NCI-H1105 (cell line): Measurements from ENCODE around the gene CAMK2A.

Source experiments
- DNase-seq: peaks from one replicate; lab custom pipeline; 2025; lab: John Stamatoyannopoulos, UW

CAMK2A gene

DNA sequence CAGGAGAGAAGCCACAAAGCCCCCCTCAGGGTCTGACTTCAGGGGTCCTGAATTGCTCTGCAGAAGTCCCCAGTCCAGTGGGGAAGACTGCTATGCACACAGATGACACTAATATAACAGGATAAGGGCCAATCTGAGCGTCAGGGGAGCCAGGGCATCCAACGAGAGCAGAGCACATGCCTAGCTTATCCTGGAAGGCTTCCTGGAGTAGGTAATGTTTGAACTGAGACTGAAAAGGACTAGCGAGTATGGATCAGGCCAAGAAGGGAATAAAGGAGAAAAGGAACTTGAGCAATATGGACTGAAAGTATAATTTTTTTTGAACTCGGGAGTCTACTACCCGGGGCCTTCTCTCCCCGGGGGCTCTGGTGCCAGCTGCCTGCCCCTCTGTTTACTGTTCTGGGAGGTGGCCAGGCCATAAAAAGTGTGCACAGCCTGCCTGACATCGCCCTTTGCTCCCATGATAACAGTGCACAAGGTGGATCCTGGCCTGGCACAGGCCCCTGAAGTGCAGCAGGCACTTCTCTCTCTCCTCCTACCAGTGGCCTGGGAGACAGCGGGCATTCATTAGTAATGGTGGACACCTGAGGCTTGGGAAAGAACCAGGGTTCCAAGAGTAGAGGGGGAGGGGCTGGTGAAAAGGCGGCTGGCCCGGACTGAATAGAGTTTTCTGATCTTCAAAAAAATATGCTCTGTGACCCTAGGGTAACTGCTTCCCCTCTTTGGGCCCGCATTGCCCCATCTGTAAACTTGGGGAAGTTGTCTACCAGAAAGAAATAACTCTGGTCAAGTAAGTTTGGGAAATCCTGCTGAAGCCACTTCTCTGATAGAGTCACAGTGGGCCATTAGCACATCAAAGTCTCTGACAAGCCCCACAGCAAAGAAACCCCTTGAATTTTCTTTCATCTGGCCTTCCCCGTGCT is 104.3 kb downstream of the CAMK2A start:
- no peak for DNase-seq

DNA sequence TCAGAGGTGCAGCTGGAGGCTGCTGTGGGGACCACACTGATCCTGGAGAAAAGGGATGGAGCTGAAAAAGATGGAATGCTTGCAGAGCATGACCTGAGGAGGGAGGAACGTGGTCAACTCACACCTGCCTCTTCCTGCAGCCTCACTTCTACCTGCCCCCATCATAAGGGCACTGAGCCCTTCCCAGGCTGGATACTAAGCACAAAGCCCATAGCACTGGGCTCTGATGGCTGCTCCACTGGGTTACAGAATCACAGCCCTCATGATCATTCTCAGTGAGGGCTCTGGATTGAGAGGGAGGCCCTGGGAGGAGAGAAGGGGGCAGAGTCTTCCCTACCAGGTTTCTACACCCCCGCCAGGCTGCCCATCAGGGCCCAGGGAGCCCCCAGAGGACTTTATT is 105.6 kb downstream of the CAMK2A start:
- no peak for DNase-seq

DNA sequence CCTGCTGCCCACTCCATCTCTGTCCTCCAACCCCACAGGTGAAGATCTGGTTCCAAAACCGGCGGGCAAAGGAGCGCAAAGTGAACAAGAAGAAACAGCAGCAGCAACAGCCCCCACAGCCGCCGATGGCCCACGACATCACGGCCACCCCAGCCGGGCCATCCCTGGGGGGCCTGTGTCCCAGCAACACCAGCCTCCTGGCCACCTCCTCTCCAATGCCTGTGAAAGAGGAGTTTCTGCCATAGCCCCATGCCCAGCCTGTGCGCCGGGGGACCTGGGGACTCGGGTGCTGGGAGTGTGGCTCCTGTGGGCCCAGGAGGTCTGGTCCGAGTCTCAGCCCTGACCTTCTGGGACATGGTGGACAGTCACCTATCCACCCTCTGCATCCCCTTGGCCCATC is 106.1 kb downstream of the CAMK2A start:
- no peak for DNase-seq

DNA sequence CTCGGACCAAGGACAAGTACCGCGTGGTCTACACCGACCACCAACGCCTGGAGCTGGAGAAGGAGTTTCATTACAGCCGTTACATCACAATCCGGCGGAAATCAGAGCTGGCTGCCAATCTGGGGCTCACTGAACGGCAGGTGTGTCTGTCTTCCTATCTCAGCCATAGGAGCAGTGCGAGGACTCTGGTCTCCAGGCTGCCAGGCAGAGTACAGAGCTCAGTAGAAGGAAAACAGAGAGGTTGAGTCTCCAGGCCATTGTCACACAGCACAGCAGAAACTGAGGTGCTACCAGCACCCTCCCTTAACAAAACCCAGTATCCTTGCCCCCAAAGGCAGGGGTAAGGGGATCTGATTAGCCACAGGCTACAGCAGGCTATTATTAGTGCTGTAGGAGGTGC is 106.8 kb downstream of the CAMK2A start:
- DNase-seq = no peak

DNA sequence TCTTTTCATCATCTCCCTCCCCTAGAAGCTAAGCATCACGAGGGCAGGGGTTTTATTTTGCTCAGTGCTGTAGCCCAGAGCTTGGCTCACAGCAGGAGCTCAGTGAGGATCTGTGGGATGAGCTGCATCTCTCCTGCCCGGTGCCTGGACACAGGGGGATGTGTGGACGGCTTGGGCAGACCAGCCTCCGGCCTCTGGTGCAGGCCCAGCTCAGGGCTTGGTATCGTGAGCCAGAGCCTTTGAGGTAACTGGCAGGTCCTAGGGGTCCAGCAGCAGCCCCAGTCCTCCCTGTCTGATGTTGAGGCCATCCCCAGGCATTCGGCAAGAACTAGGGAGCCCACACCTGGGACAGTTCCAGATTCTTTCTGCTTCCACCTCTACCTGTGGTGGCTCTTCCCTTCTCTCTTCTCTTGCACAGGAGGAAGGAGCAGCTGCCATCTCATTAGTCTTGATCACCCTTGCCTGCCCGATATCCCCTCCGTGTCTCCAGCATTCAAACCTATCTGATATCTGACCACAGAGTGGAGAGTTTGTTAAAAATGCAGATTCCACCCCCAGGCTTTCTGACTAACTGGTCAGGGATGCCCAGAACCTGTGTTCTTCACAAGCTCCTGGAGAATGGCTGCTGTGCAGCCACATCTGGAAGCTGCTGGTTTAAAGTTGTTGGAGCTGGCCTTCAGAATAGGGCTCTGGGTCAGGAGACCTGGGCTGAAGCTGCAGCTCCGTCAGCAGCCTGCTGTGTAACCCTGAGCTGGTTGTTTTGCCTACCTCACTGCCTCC is 107.6 kb downstream of the CAMK2A start:
- no peak for DNase-seq

DNA sequence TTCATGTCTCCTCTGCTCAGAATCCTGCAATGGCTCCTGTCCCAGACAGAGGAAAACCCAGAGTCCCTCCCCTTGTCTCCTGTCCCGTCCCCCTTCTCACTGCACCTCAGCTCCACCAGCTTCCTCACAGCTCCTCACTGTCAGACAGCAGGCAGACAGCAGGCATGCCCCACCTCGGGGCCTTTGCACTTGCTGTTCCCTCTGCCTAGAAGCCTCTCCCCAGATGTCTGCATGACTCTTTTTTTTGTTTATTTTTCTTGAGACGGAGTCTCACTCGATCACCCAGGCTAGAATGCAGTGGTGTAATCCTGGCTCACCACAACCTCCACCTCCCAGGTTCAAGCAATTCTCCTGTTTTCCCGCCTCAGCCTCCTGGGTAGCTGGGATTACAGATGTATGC is 108.5 kb downstream of the CAMK2A start:
- DNase-seq = no peak

DNA sequence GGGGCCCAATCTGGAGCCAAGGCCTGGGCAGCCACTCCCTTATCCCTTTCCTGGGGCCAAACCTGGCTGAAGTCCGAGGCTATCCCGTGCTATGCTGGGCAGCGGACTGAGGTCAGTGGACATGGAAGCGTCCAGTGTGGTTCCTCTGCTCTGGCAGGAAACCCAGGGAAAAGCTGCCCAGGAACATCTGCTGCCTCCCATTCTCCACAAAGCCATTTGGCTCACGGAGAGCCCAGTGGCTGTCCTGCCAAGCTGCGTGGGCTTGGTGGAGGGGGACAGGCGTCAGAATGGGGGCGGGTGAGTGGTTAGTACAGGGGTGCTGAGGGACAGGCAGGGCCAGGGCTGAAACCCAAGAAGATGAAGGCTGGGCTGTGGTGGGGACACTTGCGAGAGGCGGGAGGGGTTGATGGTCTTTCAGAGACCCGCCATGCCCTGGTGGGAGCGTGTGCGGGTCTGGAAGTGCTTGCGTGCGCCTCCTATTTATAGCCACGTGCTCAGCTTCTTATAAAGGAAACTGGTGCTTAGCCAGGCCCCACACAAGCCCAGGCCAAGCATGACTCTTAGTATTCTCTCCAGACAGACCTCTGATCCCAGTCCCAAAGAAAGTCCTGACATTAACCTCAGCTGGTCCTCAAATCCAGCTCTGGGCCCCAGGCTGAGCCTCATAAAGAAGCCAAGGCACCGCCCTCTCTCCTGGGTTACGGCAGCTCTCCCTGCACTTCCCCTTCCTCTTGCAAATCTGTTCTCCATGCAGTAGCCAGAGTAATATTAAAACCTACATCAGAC is 109.1 kb downstream of the CAMK2A start:
- no peak for DNase-seq

DNA sequence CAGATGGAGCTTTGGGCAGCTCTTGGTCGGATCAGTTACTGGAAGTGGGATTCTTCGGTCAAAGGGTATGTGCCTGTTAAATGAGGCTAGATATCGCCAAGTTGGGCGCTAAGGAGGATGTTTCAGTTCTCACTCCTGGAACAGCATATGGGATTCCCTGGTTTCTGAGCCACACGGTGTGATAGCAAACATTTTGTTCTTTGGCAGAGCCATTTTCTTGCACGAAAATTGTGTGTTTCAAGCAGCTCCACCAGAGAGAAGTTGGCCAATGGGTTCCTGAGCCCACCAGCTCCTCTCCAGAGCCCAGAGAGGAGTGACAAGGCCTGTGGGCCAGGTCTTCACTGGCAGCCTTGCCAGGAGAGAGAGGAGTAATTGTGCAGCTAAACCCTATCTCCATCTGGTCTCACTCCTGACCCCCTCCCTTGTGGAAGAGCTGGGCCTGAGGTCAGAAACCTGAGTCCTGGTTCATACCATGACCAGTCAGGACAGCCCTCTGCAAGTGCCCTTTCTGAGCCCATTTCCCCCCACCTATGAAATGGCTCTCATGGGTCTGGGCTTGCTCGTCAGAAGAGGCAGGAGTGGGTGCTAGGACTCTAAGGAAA is 110.5 kb downstream of the CAMK2A start:
- no peak for DNase-seq

DNA sequence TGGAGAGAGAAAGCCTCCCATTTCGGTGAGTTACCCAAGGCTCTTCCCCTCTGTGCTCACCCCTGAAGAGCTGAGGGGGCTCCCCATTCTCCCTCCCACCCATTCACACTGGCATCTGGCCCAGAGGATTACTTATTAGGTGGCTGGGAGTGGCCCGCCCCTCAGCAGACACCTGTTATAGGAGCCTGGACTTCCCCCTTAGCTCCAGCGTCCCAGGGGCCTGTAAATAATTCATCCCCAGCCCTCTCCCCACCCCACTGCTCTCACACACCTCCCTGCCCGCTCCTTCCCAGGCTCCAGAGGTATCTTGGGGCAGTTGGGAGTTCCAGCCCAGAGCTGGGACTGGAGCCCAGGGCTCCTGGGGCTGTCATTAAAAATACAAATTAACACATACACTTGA is 111.3 kb downstream of the CAMK2A start:
- no peak for DNase-seq

DNA sequence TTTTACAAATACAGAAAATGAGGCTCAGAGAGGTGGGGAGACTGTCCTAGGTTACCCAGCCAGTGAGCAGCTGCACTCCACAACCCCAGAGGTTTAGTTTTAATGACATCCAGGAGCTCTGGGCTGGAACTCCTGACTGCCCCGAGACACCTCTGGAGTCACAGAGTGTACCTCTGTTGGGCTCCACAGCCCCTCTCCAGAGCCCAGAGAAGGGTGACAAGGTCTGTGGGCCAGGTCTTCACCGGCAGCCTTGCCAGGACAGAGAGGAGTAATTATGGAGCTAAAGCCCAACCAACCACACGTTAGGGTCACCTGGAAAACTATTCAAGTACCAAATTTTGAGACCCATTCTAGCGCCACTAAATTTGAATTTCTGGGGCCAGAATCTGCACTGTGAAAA is 111.9 kb downstream of the CAMK2A start:
- no peak for DNase-seq

DNA sequence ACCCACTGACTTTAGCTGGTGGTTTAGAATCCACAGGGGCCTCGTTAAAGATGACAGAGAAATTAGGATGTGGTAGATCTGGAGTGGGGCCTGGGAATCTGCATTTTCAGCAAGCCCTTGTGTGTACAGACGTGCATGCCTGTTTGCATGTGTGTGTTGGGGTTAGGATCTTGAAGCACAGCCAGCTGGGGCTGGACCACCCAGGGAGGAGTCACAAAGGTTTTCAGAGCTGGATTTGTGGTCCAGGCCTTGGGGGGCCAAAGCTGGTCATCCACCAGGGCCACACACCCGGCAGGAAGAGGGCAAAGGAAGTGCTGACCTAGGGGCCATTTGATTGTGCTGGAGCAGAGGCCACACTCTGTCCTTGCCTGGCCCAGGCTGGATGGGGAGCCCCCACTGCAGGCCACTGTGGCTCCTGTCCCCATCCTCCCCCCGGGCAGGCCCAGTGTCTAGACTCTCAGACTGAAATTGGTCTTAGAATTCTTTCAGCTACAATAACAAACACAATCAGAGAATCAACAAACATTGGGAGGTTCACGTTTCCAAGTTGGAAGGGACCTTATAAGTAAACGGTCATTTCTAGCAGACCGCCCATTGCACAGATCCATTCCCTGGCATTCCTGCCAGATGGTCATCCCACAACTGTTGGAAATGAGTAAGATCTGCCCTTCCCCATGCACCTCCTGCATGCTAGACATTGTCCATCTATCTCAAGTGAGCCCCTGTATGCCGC is 112.7 kb downstream of the CAMK2A start:
- no peak for DNase-seq

DNA sequence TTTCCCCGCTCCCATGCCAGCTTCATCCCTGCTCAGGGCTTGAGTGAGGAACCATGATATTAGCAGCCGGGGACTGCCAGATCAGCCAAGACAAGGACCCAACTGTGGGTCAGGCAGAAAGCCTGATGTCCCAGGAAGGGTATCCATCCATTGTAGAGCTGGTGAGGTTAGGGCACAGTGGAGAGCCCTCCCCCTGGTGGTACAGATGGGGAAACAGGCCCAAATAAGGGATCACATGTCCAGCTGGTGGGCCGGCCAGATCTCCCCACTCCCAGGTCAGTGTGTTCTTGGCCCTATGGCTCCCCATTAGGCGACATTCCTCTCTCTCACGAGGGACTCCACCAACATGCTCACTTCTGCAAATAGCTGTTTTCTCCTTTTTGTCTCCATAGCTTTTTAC is 114.0 kb downstream of the CAMK2A start:
- DNase-seq = no peak

DNA sequence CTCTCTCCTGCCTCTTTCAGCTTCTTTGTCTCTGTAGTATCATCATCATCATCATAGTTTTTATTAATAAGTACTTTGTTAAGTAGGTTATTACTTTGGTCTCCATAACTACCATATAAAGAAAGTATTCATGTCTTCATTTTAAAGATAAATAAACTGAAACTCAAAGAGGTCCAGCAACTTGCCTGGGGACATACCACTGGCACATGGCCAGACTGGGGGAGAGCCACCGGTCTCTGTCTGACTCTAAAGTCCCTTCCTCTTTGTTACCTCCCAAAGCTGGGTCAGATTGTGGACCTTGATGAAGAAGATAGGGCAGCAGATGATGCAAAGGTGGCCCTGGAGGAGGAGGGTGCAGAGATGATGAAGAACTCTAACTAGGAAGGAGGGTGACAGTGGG is 114.5 kb downstream of the CAMK2A start:
- DNase-seq = no peak

DNA sequence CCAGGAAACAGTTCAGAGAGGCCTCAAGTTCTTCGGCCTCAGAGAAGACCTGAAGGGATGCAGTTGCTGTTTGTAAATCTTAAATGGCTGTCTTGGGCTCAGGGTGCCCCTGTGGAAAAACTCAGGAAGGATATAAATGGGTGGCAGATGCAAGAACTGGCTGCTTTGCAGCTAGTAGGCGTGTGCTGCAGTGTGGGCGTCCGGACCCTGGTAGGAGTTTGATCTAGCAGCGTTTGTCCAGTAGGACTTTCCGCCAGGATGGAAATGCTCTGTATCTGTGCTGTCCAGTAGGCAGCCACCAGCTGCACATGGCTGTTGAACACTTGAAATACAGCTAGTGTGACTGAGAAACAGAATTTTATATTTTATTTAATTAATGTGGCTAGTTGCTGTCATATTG is 115.3 kb downstream of the CAMK2A start:
- DNase-seq = no peak

DNA sequence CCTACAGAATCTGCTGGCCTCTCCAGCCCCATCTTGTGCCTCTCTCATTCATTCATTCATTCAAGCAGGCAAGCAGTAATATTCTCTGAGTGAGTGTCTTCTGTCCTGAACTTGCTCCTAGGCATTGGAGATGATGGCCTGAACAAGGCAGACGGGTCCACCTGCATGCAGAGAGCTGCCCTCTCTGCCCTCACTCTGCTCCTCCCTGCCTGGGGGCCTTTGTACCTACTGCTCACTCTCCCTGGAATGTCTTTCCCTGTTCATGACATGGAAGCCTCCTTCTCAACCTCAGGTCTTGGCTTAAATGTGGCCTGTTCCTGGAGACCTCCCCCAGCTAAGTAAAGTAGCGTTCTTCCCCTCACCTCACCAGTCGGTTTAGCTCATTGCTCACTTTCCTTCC is 116.4 kb downstream of the CAMK2A start:
- no peak for DNase-seq

DNA sequence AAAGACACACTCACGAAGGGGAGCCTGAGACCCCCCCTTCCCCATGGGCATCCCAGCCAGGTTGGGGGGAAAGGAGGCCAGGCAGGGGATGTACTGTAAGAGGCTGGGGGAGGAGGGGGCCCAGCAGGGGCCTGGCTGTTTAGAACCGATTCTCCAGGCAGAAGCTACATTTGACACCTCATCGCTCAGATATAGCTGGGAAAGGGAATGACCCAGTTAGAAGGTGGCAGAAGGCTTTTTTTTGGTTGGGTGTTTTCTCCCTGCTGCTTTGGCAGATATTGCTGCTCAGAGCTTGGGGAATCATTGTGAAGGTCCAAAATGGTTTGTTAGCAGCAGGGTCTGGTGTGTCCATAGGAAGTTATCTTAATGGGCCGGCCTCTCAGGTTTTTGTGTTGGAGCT is 117.0 kb downstream of the CAMK2A start:
- DNase-seq = no peak

DNA sequence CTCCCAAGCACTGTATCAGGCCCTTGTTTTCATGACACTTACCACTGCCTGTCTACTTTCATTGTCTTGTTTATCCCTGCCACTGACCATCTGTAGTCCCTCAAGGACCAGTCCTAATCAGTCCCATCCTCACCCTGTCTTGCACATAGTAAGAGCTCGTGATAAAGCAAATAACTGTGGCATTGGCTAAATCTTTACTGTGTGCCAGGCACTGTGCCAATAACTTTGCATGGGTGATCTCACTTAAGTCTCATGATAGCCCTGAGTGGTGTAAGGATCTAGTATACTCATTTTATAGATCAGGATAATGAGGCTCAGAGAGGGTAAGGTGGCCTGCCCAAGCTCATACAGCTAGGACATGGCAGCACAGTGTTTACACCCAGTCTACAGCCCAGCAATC is 117.4 kb downstream of the CAMK2A start:
- DNase-seq = no peak
